HG03103 (cell line): ENCODE data around the gene PPM1E.
"Not testable (repeated sequence)": the region's sequence is repeated elsewhere in the genome, so short reads cannot be mapped to it uniquely, and the experiment has no call there.

ENCODE experiments used
- ATAC-seq: cut with Tn5 transposase; IDR thresholded peaks from one replicate; pipeline ENCODE4 v1.9.1; 2021; ENCODE audit warnings: low read depth; ENCODE audit not compliant: unreplicated experiment

PPM1E gene

DNA sequence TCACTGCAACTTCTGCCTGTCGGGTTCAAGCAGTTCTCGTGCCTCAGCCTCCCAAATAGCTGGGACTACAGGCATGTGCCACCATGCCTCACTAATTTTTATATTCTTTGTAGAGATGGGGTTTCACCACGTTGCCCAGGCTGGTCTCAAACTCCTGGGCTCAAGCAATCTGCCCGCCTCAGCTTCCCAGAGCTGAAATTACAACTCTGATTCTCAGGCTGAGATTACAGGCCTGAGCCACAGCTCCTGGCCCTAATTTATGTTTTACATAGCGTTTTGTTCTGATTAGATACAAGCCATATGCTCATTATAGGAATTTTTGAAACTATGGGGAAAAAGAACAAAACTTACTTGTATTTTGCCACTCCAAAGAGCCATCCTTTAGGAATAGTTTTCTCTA lies 22.8 kb downstream of the PPM1E start:
- not testable (repeated sequence) for ATAC-seq

DNA sequence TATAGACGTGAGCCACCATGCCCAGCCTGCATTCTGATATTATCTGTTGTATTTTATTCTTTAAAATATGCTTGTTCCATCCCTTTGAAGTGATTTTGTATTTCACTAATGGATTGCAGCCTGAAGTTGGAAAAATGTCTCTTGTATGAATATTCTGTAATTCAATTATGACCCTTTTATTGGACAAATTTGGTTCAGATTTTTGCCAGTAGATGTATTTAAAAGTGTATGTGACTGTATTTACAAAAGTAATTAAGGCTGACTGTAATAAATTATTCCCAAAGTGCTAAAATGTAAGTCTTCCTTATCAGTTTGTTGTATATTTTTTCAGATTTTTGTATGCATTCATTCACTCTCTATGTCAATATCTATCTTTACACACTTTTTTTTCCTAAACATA lies 23.8 kb downstream of the PPM1E start:
- no peak for ATAC-seq

GRCh38 chr17:58783380-58783779 lies 27.7 kb downstream of the PPM1E start:
- ATAC-seq, result no peak

GRCh38 chr17:58785097-58785496 lies 29.4 kb downstream of the PPM1E start:
- ATAC-seq, result no peak

DNA sequence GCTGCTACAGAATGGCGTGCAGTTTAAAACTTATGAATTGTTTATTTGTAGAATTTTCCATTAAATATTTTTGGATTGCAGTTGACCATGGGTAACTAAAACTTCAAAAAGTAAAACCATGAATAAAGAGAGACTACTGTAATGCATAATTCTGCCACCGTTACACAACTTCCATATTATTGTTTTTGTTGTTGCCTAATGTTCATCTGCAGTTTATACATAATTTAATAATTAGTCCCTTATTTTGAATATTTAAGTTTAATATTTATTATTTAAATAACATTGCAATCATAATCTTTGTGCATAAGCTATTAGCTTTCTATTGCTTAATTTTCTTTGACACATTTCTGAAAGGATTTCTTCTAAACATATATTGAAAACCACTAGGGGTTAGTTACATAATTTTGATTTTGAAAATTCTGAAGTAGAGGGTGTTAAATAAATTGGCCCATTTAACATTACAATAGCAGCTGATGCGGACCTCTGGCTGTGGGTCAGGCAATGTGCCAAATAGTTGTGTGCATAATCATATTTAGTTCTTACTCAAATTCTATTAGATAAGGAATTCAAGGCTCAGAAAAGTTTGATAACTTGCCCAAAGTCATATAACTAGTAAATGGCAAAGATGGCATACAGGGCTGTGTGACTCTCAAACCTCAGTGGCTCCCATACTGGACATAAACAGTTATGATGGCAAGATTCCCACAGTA lies 31.1 kb downstream of the PPM1E start:
- no peak for ATAC-seq

DNA sequence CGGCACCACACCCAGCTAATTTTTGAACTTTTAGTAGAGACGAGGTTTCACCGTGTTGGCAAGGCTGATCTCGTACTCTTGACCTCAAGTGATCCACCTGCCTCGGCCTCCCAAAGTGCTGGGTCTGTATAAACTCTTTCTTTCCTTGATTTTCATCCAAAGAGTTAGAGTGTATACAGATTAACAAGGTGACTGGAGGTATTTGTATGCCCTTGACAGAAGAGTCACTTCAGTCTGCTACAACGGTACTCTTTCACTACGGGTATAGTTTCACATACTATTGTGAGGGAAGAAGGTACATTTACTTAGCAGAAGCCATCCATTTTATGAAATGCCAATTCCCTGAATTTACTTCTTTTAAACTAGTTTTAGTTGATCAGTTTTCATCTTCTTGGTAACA lies 32.5 kb downstream of the PPM1E start:
- no peak for ATAC-seq

DNA sequence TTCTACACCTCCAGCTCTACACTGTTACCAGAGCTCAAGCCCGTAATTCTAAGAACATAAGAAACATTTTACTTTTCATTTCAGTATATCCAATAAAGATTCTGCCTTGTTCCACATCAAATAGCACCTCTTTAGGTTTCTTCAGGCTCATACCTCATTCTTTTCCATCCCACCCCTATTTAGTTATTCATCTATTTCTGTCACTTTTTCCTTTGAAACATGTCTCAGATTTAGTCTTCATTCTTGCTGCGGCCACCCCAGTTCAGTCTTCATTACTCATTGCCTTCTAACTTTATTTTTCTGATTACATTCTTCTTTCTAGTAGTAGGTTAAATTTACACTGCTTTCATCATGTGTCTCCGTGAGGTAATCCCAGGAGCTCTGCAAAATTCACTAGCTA lies 33.5 kb downstream of the PPM1E start:
- ATAC-seq, result no peak

GRCh38 chr17:58789831-58790230 lies 34.2 kb downstream of the PPM1E start:
- ATAC-seq, result no peak

- ATAC-seq, result not testable (repeated sequence)
These were observed 38.9 kb downstream of the PPM1E start for GRCh38 chr17:58794508-58794907.

DNA sequence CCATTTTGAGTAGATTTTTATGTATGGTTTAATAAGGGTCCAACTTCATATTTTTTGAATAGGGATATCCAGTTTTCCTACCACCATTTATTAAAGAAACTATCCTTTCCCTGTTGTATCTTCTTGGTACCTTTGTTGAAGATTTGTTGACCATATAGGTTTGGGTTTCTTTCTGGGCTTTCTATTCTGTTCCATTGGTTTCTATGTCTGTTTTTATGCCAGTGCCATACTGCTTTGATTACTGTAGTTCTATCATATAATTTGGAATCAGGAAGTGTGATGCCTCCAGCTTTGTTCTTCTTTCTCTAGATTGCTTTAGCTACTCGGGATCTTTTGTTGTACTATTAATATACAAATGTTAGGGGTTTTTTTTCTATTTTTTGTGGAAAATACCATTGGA lies 46.5 kb downstream of the PPM1E start:
- ATAC-seq, result no peak

DNA sequence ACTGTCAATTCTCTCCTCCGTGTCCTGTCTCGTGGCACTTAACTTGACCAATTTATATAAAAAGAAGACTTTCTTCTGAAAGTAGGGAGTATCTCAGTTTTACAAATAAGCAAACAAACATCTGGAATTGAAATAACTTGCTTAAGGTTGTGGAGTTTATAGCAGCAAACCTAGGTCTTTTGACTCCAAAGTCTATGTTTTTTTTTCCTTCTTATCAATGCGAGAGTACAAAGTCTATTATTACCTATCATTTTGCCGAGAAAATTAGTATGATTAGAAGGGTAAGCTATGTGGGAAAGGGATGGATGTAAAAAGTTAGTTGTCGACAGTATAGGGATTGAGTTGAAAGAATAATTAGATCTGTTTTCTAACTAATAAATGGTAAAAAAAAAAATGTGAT lies 50.4 kb downstream of the PPM1E start:
- no peak for ATAC-seq

DNA sequence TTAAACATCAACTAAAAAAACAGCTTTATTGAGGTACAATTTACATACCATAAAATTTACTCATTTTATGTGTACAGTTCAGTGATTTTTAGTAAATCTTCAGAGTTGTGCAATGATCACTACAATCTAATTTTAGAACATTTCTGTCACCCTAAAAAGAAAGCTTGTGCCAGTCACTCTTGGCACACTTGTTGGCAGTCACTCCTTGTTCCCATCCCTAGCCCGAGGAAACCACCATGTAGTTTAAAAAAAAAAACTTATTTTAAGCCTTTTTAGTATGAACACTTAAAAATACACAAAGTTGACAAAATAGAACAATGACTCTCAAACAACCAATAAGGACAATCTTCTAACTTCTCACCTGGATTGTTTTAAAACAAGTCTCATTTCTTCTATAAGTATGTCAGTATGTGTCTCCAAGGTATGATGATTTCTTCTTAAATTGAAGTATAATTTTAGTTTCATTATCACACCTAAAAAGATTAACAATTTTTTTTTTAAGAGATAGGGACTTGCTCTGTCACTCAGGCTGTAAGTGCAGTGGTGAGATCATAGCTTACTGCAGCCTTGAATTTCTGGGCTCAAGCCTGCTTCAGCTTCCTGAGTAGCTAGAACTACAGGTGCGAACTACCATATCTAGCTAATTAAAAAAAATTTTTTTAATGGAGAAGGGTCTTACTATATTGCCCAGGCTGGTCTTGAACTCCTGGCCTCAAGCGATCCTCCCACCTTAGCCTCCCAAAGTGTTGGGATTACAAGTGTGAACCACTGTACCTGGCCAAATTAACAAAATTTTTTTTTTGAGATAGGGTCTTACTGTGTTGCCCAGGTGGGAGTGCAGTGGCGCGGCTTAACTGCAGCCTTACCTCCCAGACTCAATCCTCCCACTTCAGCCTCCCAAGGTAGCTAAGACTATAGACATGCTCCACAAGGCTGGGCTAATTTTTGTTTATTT lies 53.2 kb downstream of the PPM1E start:
- no peak for ATAC-seq

- ATAC-seq, result no peak
These were observed 53.9 kb downstream of the PPM1E start for GRCh38 chr17:58809564-58809936.

GRCh38 chr17:58811290-58811689 lies 55.6 kb downstream of the PPM1E start:
- no peak for ATAC-seq

DNA sequence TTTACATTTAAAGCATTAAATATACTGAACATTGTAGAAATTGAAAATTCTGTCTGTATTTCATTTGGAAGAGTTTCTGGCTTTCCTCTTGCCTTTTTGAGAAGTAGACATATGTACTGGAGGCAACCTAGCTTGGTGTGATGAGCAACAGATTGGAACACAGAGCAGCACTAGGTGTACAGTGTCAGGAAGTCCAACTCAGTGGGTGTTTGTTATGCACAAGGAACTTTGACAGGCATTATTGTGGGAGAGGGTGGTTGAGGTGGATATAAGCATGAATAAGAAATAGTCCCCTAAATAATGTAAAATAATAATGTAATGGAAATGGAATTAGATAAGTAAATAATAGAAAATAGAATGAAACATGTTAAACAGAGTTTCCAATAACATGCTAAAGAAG lies 58.1 kb downstream of the PPM1E start:
- no peak for ATAC-seq

GRCh38 chr17:58818654-58819053 lies 63.0 kb downstream of the PPM1E start:
- ATAC-seq, result no peak

- ATAC-seq, result no peak
These were observed 66.7 kb downstream of the PPM1E start for GRCh38 chr17:58822148-58823050.

- no peak for ATAC-seq
These were observed 67.4 kb downstream of the PPM1E start for GRCh38 chr17:58823051-58823525.

DNA sequence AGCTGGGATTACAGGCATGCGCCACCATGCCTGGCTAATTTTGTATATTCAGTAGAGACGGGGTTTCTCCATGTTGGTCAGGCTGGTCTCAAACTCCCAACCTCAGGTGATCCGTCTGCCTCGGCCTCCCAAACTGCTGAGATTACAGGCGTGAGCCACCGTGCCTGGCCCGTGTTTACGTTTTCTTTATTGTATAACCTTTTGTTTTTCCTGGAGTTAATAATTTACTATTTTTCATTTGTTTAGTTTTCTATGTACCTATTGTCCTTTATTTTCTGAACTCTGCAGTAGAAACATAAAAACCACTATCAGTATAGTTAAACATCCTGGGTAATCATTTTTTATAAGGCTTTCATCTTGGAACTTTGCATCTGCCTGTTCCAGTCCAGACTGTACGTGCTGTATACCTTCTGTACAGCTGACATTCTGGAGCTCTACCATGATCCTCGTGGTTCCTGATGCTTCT lies 73.6 kb downstream of the PPM1E start:
- no peak for ATAC-seq

- no peak for ATAC-seq
These were observed 76.1 kb downstream of the PPM1E start for GRCh38 chr17:58831780-58832179.

- no peak for ATAC-seq
These were observed 76.9 kb downstream of the PPM1E start for GRCh38 chr17:58832514-58832913.
